Lower leg skin (tissue), 3 donors: Measurements from ENCODE around the gene TP53.

Experiments used
- CTCF ChIP-seq, 3 donors: fragments of 450-650 bp; IDR thresholded peaks; one replicate each; pipeline ENCODE4 v1.5.1; 2016; ENCODE audit warnings: antibody characterized with exemption in 3 of 3, mild to moderate bottlenecking in 3 of 3, moderate library complexity in 2 of 3
- POLR2A ChIP-seq, 2 donors: fragments of 450-650 bp; IDR thresholded peaks; one replicate each; pipeline ENCODE4 v1.6.1; 2016 to 2017; ENCODE audit warnings: antibody characterized with exemption in 2 of 2, mild to moderate bottlenecking in 1 of 2, moderate library complexity in 1 of 2

- no peak for TF ChIP-seq POLR2A (IDR thresholded peaks at IDR 0.05)
- TF ChIP-seq CTCF (IDR thresholded peaks at IDR 0.05) = no peak
These were observed 32.3 kb downstream of the TP53 start for GRCh38 chr17:7654832-7655540.
